Urinary bladder (tissue), 4 donors: ENCODE results near the gene OR13G1. TPM values are rescaled to one million over a fixed set of nuclear protein-coding genes. Genes with fewer than 3 reads are reported as not detected.

ENCODE experiments used
- DNase-seq: peaks from one replicate; pipeline ENCODE4 v3.0.0-alpha.2; 2015; ENCODE audit errors: extremely low spot score
- H3K27ac ChIP-seq: one replicate; pipeline ENCODE4 v1.5.1; 2013; ENCODE audit warnings: low read depth, mild to moderate bottlenecking, moderate library complexity
- H3K36me3 ChIP-seq: one replicate; pipeline ENCODE4 v1.6.1; 2013; ENCODE audit warnings: mild to moderate bottlenecking, moderate library complexity; ENCODE audit not compliant: insufficient read depth
- H3K4me1 ChIP-seq: one replicate; pipeline ENCODE4 v1.6.1; 2013; ENCODE audit warnings: mild to moderate bottlenecking, moderate library complexity; ENCODE audit not compliant: insufficient read depth
- H3K4me3 ChIP-seq: one replicate; pipeline ENCODE4 v1.5.1; 2013; ENCODE audit warnings: low read depth, low read length
- WGBS: extraction: QIAGEN DNeasy Blood & Tissue Kit; methylation state at CpG from one replicate; pipeline ENCODE4 v1.1.7; 2013; 5-methylcytosine and 5-hydroxymethylcytosine counted together
- polyA plus RNA-seq: library from polyadenylated mRNA; stranded (reverse); fragments of 200-250 nt; gene quantifications from one replicate; pipeline ENCODE4 v1.2.3, GENCODE V29; 2013
- total RNA-seq: library from RNA; depleted of rRNA; stranded (reverse); fragments of >200 nt; gene quantifications from one replicate; pipeline ENCODE4 v1.2.3, GENCODE V29; 2014
- donor health status: healthy with polysubstance abuse.
- donor health status: healthy.

Gene OR13G1
- total and polyA plus RNA-seq, 2 donors, result not detected

DNA sequence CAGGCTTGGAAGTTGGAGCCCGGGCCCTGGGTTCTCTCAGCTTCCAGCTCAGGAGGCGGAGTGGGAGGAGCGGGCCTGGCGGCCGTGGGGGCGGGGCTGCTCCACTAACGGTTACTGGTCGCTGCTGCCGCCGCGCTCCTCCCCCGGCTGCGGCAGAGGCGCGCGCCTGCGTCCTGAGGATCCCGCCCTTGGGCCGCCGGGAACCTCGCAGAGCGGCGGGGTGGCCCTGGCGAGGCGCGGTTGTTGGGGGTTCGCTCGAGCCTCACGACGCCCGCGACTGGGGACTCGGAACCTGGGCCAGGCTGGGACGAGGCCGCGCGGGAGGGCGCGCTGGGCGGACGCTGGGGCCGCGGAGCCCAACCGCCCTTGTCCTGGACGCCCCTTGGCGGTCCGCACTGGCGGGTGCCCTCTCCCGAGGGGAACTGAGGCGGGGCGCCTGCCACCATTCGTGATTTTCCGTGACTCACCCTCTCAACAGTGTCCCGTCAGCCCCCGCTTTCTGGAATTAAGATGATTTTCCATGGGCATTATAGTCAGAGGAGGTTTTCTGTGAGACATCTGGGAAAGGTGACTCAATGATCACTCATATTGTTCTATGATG is 40.1 kb downstream of the OR13G1 start:
- Histone ChIP-seq H3K36me3 (no peaks in the 10 kb centered on the region), H3K27ac (no peak overlapping the region), H3K4me3 (no peak overlapping the region), H3K4me1 (no peaks in the 10 kb centered on the region)
- DNase-seq, result no peak
- WGBS, result 9% methylated on average over 55 of the region's 55 CpGs

GRCh38 chr1:247638781-247639180 is 40.8 kb downstream of the OR13G1 start:
- H3K36me3 ChIP-seq, result no peaks in the 10 kb centered on the region
- 87% methylated on average over 6 of the region's 6 CpGs for WGBS
- H3K4me3 ChIP-seq, result no peak overlapping the region
- no peak for DNase-seq
- no peaks in the 10 kb centered on the region for H3K4me1 ChIP-seq
- no peak overlapping the region for H3K27ac ChIP-seq

GRCh38 chr1:247638011-247638410 is 41.5 kb downstream of the OR13G1 start:
- Histone ChIP-seq H3K36me3 (no peaks in the 10 kb centered on the region), H3K4me1 (no peaks in the 10 kb centered on the region), H3K4me3 (no peak overlapping the region), H3K27ac (no peak overlapping the region)
- 67% methylated on average over 4 of the region's 4 CpGs for WGBS
- DNase-seq, result no peak

- 49% methylated on average over 3 of the region's 3 CpGs for WGBS
- Histone ChIP-seq H3K4me1 (no peaks in the 10 kb centered on the region), H3K27ac (no peak overlapping the region), H3K4me3 (no peak overlapping the region), H3K36me3 (no peaks in the 10 kb centered on the region)
- no peak for DNase-seq
Observed at GRCh38 chr1:247627951-247628350, 51.6 kb downstream of the OR13G1 start.

Other genes starting within 250 kb of the OR13G1 start
- gene OR2B11, start 221.6 kb downstream of the OR13G1 start, total RNA-seq, result not detected
- not detected for gene OR2B11, start 221.6 kb downstream of the OR13G1 start, polyA plus RNA-seq
- 0.37 TPM for gene OR2C3, start 143.3 kb downstream of the OR13G1 start, total RNA-seq
- gene OR2C3, start 143.3 kb downstream of the OR13G1 start, polyA plus RNA-seq, result 0.04 TPM
- gene GCSAML, start 130.6 kb downstream of the OR13G1 start, total RNA-seq, result 1.1 TPM
- gene GCSAML, start 130.6 kb downstream of the OR13G1 start, polyA plus RNA-seq, result 0.42 TPM
- gene OR2G2, start 91.4 kb downstream of the OR13G1 start, total RNA-seq, result not detected
- not detected for gene OR2G2, start 91.4 kb downstream of the OR13G1 start, polyA plus RNA-seq
- not detected for gene OR2G3, start 74.2 kb downstream of the OR13G1 start, total RNA-seq
- gene OR2G3, start 74.2 kb downstream of the OR13G1 start, polyA plus RNA-seq, result not detected
- not detected for gene OR6F1, start 36.9 kb upstream of the OR13G1 start, total RNA-seq
- not detected for gene OR6F1, start 36.9 kb upstream of the OR13G1 start, polyA plus RNA-seq
- not detected for gene OR14K1, start 58.9 kb upstream of the OR13G1 start, total RNA-seq
- gene OR14K1, start 58.9 kb upstream of the OR13G1 start, polyA plus RNA-seq, result not detected
- not detected for gene OR14A2, start 68.4 kb upstream of the OR13G1 start, total RNA-seq
- gene OR14A2, start 68.4 kb upstream of the OR13G1 start, polyA plus RNA-seq, result not detected
- not detected for gene OR1C1, start 80.8 kb upstream of the OR13G1 start, total RNA-seq
- gene OR1C1, start 80.8 kb upstream of the OR13G1 start, polyA plus RNA-seq, result not detected
- gene OR14A16, start 144.4 kb upstream of the OR13G1 start, total RNA-seq, result not detected
- not detected for gene OR14A16, start 144.4 kb upstream of the OR13G1 start, polyA plus RNA-seq
- not detected for gene OR11L1, start 162.2 kb upstream of the OR13G1 start, total RNA-seq
- not detected for gene OR11L1, start 162.2 kb upstream of the OR13G1 start, polyA plus RNA-seq
- gene TRIM58, start 177.4 kb upstream of the OR13G1 start, total RNA-seq, result 3.1 TPM
- gene TRIM58, start 177.4 kb upstream of the OR13G1 start, polyA plus RNA-seq, result 0.43 TPM
- 0.53 TPM for gene OR2W3, start 215.8 kb upstream of the OR13G1 start, total RNA-seq
- 0.47 TPM for gene OR2W3, start 215.8 kb upstream of the OR13G1 start, polyA plus RNA-seq
- gene OR2T8, start 240.5 kb upstream of the OR13G1 start, total RNA-seq, result not detected
- not detected for gene OR2T8, start 240.5 kb upstream of the OR13G1 start, polyA plus RNA-seq
- gene OR2AJ1, start 245.2 kb upstream of the OR13G1 start, total RNA-seq, result not detected
- not detected for gene OR2AJ1, start 245.2 kb upstream of the OR13G1 start, polyA plus RNA-seq